HT-29 (cell line): Measurements from ENCODE around the gene EGLN1. TPM values are rescaled to one million over a fixed set of nuclear protein-coding genes. Genes with fewer than 3 reads are reported as not detected.

ENCODE experiments used
- DNase-seq: peaks from one replicate; pipeline ENCODE4 v3.0.0-alpha.2; 2015; ENCODE audit warnings: low spot score
- total RNA-seq: library from RNA; depleted of rRNA; stranded (reverse); fragments of >200 nt; shearing (Covaris generic); gene quantifications from 2 replicates; pipeline ENCODE4 v1.2.3, GENCODE V29; 2014; rRNA removed

The EGLN1 gene
- total RNA-seq, 1 experiment from 2014 or later = 21.1 TPM

- peak; percentile 24 for DNase-seq
These were observed 87.9 kb downstream of the EGLN1 start for GRCh38 chr1:231334079-231334666.

GRCh38 chr1:231332761-231333160 lies 89.3 kb downstream of the EGLN1 start:
- DNase-seq = no peak

GRCh38 chr1:231329483-231329882 lies 92.6 kb downstream of the EGLN1 start:
- no peak for DNase-seq

- no peak for DNase-seq
These were observed 94.5 kb downstream of the EGLN1 start for GRCh38 chr1:231327617-231328016.

DNA sequence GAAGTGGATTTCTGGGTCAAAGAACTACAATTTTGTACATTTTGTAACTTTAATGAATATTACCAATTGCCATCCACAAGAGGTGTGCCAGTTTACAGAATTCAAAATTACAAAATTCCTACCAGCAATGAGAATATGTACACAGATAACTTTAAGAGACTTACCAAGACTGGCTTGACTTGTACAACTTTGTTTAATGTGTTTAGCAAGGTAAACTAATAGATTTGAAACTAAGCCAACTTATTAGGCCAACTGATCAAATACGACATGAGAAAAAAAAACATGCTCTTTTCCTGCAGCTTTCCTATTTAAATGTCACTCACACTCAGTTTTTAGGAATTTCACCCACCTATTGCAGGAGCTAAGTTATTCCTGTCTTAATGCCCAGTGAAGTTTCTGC lies 95.8 kb downstream of the EGLN1 start:
- no peak for DNase-seq

DNA sequence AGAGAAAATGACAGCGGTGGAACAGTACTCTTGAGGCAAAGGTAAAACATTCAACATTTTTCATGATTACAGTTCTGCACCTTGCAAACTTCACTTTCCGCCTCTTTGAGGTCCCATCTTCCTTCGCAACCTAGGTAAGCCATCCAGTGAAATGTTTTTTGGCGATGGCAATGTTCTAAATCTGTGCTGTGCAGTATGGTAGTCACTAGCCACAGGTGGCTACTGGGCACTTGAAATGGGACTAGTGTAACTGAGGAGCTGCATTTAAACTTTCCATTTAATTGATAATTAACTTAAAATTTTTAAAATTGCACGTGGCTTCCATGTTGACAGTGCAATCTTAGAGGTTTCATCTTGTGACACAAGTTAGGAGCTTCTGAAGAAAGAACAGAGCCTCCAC lies 97.4 kb downstream of the EGLN1 start:
- DNase-seq = no peak

DNA sequence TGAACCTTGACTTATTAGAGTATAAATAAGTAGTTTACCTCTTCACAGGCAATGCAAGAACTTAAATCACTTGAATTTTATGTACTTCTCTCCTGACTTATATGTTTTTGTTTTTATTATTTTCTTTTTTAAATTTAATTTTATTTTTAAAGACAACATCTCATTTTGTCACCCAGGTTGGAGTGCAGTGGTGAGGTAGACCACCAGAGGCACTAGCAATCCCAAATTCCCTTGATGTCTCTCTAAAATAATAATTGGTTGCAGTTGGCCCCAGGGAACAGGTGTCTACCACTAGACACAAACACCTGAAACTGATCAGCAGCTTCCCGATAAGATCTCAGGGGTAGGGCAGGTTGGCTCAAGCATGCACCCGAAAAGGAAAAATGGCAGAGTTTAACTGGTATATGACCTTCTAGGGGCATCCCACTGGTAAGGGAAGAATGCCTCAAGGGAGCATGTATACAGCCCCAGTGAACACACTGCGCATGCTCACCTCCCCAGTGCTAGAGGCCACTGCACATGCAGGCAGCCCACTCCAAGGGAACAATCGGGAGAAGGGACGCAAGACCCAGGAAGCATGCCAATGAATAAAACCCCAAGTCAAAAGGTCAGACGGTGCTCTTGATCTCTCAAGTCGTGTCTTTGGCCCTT lies 99.1 kb downstream of the EGLN1 start:
- no peak for DNase-seq

- DNase-seq = no peak
These were observed 103.0 kb downstream of the EGLN1 start for GRCh38 chr1:231319080-231319479.

GRCh38 chr1:231318568-231318967 lies 103.5 kb downstream of the EGLN1 start:
- no peak for DNase-seq

DNA sequence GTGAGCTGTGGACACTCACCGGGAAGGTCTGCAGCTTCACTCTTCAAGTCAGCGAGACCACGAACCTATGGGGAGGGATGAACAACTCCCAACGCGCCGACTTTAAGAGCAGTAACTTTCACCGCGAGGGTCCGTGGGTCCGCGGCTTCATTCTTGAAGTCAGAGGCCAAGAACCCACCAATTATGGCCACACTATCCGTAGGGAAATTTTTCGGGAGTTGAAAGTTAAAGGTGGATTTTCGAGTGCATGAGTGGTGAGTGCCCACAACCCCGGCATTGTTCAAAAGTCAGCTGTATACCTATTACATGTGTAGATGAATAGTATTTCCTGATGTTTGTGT lies 104.1 kb downstream of the EGLN1 start:
- no peak for DNase-seq

GRCh38 chr1:231317306-231318014 lies 104.6 kb downstream of the EGLN1 start:
- no peak for DNase-seq

DNA sequence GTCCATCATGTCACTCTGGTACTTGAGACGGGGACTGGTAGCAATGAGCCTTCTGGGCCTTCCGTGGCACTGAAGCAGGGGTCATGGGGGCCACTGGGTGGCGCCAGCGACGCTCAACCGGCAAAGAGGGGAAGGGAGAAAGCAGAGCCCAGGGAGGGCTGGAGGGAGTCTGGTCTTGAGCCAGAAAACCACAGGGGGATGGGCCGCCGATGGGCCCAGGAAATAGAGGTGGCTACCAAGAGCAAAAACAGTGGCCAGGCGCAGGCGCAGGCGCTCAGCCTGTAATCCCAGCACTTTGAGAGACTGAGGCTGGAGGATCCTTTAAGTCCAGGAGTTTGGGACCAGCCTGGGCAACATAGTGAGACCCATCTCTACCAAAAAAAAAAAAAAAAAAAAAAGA lies 106.2 kb downstream of the EGLN1 start:
- peak; percentile 31 for DNase-seq

Other genes starting within 250 kb of the EGLN1 start
- gene GNPAT, start 181.1 kb downstream of the EGLN1 start, total RNA-seq = 28.6 and 32.3 TPM in 2 replicates
- gene EXOC8, start 84.4 kb downstream of the EGLN1 start, total RNA-seq = 11.0 and 11.6 TPM in 2 replicates
- gene SPRTN, start 84.0 kb downstream of the EGLN1 start, total RNA-seq = 19.6 and 28.7 TPM in 2 replicates
- gene TSNAX, start 106.4 kb upstream of the EGLN1 start, total RNA-seq = 10.0 and 13.9 TPM in 2 replicates
- gene DISC1, start 204.5 kb upstream of the EGLN1 start, total RNA-seq = 0.33 and 0.34 TPM in 2 replicates